ENCODE results near the gene CENPVL1.
A peak's percentile ranks its signal among the peaks of the same experiment; 100 is the strongest.

The CENPVL1 gene

GRCh38 chrX:51728202-51728601, 17.9 kb downstream of the CENPVL1 start:
- TF ChIP-seq CTCF (IDR thresholded peaks at IDR 0.05) = no peak
- no peak overlapping the region for H3K27ac Mint-ChIP-seq
- no peaks in the 10 kb centered on the region for H3K36me3 Mint-ChIP-seq (ENCODE audit: low read depth)
- no peak for DNase-seq
- H3K4me1 Mint-ChIP-seq = no peaks in the 10 kb centered on the region
- H3K27me3 Mint-ChIP-seq (ENCODE audit: low read depth, poor library complexity) = peaks cover 20% of the 10 kb centered on the region
- no peak overlapping the region for H3K4me3 Mint-ChIP-seq
- peaks cover 30% of the 10 kb centered on the region for H3K9me3 Mint-ChIP-seq

- no peak overlapping the region for H3K27ac Mint-ChIP-seq
Measured at GRCh38 chrX:51737091-51737490, 26.8 kb downstream of the CENPVL1 start.

GRCh38 chrX:51742586-51742985, 32.3 kb downstream of the CENPVL1 start:
- H3K36me3 Mint-ChIP-seq (ENCODE audit: low read depth) = peaks cover 35% of the 10 kb centered on the region
- TF ChIP-seq CTCF (IDR thresholded peaks at IDR 0.05) = no peak
- H3K9me3 Mint-ChIP-seq = peaks cover 57% of the 10 kb centered on the region
- H3K27ac Mint-ChIP-seq = no peak overlapping the region
- no peak for DNase-seq
- peaks cover 33% of the 10 kb centered on the region for H3K27me3 Mint-ChIP-seq (ENCODE audit: low read depth, poor library complexity)
- peaks cover 15% of the 10 kb centered on the region for H3K4me1 Mint-ChIP-seq
- H3K4me3 Mint-ChIP-seq = no peak overlapping the region

More at GRCh38 chrX:51737091-51737490, 26.8 kb downstream of the CENPVL1 start:
- no peak for TF ChIP-seq CTCF (IDR thresholded peaks at IDR 0.05)
- Mint-ChIP-seq H3K36me3 (ENCODE audit: low read depth) (no peaks in the 10 kb centered on the region), H3K4me3 (no peak overlapping the region), H3K9me3 (peaks cover 25% of the 10 kb centered on the region), H3K4me1 (no peaks in the 10 kb centered on the region), H3K27me3 (ENCODE audit: low read depth, poor library complexity) (peaks cover 42% of the 10 kb centered on the region)
- DNase-seq = no peak

GRCh38 chrX:51743179-51743957, 33.1 kb downstream of the CENPVL1 start, which contains the start of gene GSPT2:
TSS of gene GSPT2 (plus strand) at chrX:51743442. CDS start at chrX:51743627, 185 bp downstream.
- no peak for TF ChIP-seq CTCF (IDR thresholded peaks at IDR 0.05)
- Mint-ChIP-seq H3K27me3 (ENCODE audit: low read depth, poor library complexity) (peaks cover 29% of the 10 kb centered on the region), H3K27ac (no peak within 1 kb of the TSS), H3K4me3 (peak within 1 kb of the TSS; percentile 91), H3K9me3 (peaks cover 61% of the 10 kb centered on the region), H3K36me3 (ENCODE audit: low read depth) (peaks cover 35% of the 10 kb centered on the region), H3K4me1 (peaks cover 15% of the 10 kb centered on the region)
- peak; percentile 34 for DNase-seq

- DNase-seq = no peak
- Mint-ChIP-seq H3K9me3 (peaks cover 70% of the 10 kb centered on the region), H3K27me3 (ENCODE audit: low read depth, poor library complexity) (peaks cover 4% of the 10 kb centered on the region), H3K36me3 (ENCODE audit: low read depth) (peaks cover 35% of the 10 kb centered on the region), H3K4me3 (no peak overlapping the region), H3K4me1 (peaks cover 15% of the 10 kb centered on the region), H3K27ac (no peak overlapping the region)
- no peak for TF ChIP-seq CTCF (IDR thresholded peaks at IDR 0.05)
Measured at GRCh38 chrX:51747671-51748070, 37.4 kb downstream of the CENPVL1 start.

Data from nephron progenitor cell (in vitro differentiated cells).